ENCODE measurements around the gene CEBPB.
"Not testable (repeated sequence)": the region's sequence is repeated elsewhere in the genome, so short reads cannot be mapped to it uniquely, and the experiment has no call there.

CEBPB gene

DNA sequence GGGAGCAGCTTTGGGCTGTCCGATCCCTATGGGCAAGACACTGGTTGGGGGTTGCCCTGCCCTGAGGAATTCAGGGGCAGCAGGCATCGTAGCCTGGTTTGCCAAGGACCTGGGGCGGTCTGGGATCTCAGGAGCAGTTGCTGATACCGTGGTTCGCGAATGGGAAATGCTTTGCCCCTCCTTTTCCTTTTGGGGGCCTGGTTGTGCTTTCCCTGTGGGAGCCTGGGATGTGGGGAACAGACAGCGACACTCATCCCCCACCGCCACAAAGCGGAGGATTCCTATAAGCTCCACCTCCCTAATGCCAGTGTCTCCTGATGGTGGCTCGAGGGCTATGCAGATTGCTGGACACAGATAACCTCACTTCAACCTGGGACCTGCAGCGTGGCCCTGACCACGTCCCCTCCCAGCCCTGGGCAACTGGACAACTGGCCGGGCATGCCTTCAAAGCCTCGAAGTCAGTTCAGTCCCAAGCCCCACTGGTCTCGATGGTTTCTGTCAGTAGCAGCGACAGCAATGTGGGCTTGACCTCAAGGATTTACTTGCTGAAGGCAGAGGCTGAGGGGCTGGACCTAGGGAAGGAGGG lies 3.3 kb downstream of the CEBPB start:
- no peak for DNase-seq

DNA sequence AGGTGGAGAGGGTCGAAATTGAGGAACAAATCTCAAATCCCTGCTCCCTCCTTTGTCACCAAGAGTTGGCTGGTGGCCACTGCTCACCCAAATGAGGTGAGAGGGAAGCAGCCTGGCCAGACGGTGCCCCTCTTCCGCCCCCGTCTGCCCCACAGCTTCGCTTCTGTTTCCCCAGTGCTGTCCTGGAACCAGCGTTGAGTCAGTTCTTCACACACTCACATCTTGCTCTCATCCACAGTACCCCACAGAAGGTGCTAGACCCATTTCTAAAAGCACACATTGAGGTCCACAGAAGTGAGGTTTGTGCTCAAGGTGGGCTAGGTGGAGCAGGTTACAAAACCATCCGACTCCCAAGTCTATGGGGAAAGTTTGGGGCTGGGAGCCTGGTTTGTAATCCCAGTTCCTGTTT lies 3.8 kb downstream of the CEBPB start:
- DNase-seq, result no peak

DNA sequence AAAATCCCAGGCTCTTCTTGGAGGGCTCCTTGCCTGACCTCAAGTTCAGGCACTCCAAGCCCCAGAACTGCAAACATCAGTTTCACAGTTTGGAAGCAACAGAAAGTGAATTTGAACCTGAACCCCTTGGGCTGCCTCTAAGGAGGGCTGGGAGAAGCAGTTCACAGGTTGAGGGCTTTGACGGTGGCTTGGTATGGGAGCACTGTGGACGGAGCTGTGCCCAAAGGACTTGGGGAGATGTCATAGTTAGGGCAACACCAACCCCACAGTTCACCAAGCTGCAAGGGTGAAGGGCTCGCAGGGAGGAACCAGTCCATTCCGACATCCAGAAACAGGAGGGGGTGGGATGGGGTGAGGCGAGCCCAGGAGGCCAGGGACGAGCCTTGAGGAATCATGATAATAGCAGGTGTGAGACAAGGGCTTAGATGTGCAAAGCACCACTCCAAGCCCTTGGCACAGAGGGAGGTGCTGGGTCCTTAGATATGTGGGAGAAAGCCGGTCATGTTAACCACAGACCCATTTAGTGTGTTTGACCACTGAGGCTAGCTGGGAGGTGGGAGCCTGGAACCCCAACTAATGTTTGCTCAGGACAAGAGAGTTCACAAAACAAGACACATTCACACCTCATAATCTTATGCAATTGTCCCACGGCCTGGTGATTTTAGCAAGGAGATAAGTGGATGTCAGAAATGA lies 4.3 kb downstream of the CEBPB start:
- no peak for DNase-seq

DNA sequence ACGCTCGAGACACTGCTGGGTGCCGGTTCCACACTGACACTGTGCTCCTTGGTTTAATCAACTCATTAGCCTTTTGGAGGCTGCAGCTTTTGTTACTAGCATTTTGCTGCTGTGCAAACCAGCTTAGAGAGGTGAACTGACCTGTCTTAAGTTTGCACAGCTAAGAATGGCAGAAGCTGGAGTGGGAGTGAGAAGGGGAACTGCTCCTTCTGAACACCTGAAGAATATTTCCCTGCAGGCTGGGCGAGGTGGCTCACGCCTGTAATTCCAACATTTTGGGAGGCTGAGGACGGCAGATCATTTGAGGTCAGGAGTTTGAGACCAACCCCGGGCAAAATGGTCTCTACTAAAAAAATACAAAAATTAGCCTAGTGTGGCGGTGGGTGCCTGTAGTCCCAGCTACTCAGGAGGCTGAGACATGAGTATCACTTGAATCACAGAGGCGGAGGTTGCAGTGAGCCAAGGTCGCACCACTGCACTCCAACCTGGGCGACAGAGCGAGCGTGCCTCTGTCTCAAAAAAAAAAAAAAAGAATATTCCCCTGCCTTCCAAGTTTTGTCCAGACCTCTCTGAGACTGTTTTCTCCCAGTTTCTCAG lies 5.0 kb downstream of the CEBPB start:
- DNase-seq, result no peak

DNA sequence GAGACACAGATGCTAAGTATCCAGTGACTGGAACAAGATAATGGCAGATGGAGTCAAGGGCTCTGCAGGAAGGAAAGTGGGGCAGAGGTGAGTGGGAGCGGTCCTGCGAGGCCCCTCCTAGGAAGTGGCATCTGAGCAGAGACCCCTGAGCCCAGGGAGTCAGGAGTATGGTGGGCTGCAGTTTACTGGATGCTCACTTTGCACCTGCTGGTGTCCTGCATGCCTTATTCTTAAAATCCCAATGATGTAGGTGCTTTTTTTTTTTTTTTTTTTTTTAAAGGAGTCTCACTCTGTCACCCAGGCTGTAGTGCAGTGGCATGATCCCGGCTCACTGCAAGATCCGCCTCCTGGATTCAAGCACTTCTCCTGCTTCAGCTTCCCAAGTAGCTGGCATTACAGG lies 5.6 kb downstream of the CEBPB start:
- no peak for DNase-seq

DNA sequence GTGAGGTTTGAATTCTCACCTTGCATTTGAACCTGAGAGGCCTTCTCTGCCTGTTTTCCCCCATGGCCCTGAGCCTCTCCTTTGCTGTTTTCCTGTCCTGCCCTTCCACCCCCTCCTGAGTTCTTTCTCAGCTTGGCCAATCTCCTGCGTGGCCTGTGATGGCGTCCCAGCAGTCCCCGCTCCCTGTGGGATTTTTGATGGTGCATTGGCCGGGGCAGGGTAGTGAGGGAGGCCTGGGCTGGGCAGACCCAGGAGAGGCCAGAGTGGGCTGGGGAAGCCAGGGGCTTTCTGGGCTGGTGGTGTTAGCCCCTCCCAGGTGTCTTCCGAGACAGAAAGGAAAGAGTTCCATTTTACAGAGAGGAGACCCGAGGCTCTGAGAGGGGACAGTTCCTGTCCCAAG lies 6.3 kb downstream of the CEBPB start:
- DNase-seq, result no peak

DNA sequence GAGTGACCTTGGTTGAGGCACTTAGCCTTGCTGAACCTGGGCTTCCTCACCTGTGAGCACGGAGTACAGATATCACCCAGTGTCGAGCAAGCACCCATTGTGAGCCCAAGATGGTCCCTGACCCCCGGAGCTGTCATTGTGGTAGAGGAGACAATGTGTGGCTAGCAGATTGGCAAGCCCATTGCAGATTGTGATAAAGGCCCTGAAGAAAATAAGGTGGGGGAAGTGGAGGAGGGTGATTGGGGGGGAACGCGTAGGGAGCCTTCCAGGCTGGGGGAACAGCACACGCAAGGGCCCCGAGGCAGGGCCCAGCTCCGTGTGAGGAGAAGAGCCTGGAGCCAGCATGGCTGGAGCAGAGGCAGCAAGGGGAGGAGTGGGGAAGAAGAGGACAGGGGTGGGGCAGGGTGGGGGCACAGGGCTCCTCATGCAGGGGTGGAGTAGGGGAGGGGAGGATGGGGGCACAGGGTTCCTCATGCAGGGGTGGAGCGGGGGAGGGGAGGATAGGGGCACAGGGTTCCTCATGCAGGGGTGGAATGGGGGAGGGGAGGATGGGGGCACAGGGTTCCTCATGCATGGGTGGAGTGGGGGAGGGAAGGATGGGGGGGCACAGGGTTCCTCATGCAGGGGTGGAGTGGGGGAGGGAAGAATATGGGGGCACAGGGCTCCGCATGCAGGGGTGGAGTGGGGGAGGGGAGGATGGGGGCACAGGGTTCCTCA lies 7.0 kb downstream of the CEBPB start:
- no peak for DNase-seq

DNA sequence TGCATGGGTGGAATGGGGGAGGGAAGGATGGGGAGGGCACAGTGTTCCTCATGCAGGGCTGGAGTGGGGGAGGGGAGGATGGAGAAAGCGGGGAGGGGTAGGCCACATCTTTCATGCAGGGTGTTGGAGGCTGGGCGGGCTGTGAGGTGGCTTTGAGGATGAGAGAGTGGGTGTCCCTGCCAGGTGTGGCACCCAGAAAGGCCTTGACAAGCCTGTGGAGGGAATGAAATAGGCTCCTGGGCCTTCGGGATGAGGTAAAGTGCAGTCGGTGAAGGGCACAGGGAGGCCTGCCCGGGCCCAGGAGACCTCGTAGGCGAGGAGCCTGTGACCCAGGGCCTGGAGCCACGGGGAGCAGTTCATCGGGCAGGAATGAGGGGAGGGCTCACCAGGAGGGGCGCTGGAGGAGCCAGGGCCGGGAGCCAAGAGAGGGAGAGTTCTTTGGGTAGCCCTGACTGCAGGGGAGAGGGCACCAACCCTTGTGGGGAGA lies 7.6 kb downstream of the CEBPB start:
- no peak for DNase-seq

DNA sequence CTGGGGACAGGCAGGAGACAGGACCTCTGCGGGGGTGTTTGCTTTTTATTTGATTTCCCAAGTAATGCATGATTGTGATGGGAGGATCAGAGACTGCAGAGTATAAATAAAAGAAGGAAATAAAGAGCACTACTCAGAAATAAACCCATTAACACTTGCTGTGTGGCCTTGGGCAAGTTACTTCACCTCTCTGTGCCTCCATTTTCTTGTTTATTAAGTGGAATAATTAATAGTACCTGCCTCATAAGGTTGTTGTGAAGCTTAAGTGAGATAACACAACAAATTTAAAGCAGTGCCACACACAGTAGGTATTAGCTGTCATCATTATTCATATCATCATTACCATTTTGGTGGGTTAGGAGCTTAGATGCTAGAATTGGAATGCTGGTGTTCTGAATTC lies 8.1 kb downstream of the CEBPB start:
- no peak for DNase-seq

DNA sequence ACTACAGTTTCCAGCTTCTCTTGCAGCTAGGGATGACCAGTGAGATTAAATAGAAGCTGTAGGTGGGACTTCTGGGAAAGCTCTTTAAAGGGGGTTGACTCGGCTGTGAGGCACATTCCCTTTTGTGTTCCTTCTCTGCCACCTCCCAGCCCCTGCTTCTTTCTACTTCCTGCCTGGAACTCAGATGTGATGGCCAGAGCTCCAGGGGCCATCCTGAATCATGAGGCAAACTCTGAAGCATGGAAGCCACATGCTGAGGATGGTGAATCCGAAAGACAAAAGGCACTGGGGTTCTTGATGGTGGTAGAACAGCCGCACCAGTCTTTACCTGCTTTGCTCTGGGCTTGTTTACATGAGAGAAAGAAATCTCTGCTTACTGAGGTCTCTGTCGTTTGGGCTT lies 9.1 kb downstream of the CEBPB start:
- DNase-seq, result no peak

DNA sequence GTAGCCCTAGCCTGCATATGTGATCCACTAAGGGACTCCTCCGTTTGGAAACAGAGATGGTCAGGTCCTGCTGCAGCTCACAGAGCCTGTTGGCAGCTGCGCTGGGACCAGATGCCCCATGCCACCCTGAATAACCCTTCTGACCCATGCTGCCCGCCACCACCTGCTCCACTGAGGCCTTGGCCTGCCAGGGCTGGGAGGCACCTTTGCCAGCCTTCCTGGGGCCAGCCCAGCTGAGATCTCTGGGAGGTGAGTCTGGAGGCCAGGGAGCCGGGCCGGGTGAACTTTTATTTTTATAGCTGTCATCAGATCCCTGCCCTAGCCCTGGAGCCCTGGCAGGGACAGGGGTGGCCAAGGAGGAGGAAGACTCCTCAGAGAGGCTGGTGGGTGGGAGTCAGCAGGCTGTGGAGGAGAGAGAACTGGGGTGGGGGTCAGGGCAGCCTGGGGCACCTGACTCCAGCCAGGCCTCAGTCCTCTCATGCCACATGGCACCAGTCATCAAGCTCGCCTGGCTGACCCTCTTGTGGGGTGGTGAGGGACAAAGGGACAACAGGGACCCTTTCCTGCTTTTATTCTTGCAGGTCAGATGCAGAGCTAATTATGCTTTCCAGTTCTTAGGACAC lies 10.0 kb downstream of the CEBPB start:
- no peak for DNase-seq

DNA sequence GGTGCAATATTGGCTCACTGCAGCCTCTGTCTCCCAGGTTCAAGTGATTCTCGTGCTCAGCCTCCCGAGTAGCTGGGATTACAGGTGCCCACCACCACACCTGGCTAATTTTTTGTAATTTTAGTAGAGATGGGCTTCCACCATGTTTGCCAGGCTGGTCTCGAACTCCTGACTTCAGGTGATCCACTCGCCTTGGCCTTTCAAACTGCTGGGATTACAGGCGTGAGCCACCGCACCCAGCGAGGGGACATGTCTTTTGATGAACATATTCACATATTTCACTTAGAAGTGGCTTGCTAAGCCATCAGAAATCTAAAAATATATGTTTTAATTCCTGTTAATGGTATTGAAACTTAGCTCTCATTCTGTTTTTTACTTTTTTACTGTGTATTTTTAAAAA lies 11.1 kb downstream of the CEBPB start:
- DNase-seq, result not testable (repeated sequence)

DNA sequence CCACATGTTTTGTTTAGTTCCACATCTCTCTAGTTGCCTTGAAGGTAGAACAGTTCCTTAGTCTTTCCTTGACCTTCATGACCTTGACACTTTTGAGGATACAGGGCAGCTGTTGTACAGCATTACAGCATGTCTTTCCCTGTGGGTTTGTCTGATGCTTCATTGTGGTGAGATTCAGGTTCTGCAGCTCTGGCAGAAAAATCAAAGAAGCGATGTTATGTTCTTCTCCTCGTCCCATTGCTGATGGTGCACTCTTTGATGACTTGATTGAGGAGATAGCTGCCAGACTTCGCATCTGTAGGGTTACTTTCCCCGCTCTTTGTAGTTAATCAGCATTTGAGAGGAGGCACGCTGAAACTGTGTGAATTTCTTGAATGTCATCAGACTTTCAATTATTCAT lies 12.0 kb downstream of the CEBPB start:
- no peak for DNase-seq

DNA sequence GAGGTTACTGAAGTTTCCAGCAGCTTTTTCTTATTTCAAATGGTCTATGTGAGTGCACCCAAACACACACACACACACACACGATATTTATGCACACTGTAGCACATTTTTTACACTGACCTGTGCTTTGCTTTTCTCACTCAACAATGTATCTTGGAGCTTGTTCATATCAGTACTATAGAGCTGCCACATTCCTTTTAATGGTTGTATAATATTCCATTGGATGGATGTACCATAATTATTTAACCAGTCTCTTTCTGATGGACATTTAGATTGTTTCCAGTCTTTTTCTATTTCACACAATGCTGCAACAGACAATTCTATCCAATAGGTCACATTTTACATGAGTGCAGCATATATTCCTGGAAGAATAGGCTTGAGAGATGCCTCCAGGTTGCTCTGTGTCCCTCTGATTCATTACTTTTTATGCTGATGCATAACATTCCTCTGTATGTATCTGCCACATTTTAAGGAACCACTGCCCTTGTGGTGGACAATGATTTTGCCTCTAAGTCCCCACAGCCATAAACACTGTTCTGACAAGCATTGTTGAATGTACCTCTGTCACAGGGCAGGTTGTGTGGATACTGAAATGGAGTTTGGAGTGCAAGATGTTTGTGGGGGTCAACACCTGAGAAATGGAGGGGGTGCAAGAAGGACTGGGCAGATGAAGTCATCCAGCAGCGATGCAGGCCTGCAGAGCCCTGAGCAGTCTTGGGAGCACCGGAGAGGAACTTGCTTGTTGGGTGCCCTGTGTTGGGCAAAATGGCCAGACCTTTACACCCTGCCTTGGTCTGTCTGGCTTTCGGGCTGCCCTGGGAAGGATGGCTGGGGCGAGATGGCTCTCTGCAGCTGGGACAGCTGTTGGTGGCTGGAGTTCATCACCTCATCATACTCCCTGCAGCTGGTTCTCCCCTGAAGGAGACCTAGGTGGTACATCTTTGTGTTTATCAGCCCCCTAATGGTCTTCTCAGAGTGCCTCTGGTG lies 13.6 kb downstream of the CEBPB start:
- DNase-seq, result no peak

DNA sequence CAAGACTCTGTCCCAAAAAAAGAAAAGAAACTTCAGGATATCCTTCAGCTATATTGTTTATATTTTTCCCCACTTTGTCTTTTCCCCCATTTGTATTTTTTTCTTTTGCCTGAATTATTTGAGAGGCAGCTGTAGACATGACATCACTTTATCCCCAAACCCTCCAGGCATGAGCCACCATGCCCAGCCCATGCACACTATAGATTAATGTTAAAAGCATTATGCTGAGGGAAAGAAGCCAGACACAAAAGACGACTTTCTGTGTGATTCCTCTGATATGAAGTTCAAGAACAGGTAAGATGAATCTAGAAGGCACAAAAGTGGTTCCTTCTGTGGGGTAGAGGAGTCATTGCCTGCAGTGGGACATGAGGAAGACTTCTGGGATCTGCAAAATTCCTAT lies 16.4 kb downstream of the CEBPB start:
- DNase-seq, result no peak

DNA sequence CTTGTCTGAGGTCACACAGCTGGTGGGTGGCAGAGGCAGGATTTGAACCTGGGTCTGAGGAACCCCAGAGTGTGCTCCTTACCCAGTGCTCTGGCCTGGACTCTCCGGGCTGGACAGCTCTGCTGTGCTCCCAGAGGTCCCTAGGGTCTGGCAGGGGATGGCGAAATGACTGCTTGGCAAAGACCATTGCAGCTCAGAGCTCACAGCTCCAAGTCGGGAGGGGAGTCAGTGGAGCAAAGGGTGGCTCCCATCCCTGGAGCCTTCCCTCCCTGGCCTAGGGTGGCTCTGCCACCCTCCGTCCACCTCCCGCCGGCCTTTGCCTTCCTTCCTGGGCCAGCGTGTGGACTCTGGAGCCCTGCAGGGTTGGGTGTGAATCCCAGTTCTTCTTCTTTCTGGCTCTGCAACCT lies 17.5 kb downstream of the CEBPB start:
- DNase-seq, result no peak

DNA sequence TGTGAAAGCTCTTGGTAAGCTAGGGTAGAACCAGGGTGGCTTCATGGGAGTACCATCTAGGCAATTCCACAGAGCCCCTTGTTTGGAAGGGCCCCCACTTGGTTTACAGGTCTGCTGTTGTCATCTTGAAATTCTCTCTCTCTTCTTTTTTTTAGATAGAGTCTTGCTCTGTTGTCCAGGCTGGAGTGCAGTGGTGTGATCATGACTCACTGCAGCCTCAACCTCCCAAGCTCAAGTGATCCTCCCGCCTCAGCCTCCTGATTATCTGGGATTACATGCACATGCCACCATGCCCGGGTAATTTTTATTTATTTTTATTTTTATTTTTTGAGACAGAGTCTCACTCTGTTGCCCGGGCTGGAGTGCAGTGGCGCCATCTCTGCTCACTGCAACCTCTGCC lies 18.2 kb downstream of the CEBPB start:
- not testable (repeated sequence) for DNase-seq

DNA sequence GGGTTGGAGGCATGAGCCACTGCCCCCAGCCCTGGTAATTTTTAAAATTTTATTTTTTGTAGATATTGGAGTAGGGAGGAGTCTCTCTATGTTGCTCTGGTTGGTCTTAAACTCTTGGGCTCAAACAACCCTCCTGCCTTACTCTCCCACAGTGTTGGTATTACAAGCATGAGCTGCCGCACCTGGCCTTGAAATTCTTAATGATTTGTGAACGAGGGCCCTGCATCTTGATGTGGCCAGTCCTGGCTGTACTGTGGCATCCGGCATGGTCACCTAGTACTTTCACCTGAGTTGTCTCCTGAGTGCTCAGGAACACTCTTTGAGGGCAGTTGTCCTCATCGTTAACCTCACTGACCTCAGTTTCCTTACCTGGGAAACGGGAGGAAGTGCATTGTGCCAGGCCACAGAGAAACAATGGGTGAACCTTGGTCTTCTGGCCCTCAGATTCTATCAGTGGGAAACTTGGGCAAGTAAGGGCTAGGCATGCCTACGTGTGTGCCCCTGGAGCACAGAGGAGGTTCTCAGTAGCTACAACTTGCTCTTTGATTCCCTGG lies 19.5 kb downstream of the CEBPB start:
- no peak for DNase-seq

DNA sequence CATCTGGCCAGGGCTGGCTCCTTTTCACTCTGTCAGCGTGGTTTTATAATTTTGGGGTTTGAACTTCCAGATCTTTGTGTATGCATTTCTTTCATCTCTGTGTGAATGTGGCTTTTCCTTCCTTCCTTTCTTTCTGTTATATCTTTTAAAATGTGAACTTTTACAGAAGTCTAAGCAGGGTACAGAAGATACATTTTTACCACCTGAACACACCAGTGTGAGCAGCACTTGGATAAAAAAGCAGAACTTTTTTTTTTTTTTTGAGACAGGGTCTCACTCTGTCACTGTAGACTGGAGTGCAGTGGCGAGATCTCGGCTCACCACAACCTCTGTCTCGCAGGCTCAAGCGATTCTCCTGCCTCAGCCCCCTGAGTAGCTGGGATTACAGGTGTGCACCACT lies 20.5 kb downstream of the CEBPB start:
- no peak for DNase-seq

DNA sequence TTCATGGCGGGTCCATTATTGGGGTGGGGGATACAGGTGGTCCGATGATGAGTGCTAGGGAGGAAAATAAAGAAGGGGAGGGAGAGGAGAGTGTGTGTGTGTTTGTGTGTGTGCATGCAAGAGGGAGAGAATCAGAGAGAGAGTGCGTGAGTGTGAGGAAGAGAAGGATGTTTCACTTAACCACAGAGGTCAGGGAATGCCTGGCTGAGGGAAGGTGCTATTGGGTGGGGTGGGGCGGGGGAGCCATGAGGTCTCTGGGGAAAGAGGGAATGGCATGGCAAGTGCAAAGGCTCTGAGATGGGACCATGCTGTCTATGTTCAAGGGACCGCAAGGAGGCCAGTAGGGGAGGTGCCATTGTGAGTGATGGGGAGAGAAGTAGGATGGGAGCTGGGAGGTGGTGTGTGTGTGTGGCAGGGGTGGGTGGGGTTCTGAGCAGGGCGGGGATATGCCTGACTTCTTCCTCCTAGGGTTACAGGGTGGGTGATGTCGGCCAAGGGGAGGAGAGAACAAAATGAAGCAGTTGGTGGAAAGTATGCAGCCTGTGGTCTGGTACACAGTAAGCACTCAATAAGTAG lies 23.0 kb downstream of the CEBPB start:
- DNase-seq, result no peak

DNA sequence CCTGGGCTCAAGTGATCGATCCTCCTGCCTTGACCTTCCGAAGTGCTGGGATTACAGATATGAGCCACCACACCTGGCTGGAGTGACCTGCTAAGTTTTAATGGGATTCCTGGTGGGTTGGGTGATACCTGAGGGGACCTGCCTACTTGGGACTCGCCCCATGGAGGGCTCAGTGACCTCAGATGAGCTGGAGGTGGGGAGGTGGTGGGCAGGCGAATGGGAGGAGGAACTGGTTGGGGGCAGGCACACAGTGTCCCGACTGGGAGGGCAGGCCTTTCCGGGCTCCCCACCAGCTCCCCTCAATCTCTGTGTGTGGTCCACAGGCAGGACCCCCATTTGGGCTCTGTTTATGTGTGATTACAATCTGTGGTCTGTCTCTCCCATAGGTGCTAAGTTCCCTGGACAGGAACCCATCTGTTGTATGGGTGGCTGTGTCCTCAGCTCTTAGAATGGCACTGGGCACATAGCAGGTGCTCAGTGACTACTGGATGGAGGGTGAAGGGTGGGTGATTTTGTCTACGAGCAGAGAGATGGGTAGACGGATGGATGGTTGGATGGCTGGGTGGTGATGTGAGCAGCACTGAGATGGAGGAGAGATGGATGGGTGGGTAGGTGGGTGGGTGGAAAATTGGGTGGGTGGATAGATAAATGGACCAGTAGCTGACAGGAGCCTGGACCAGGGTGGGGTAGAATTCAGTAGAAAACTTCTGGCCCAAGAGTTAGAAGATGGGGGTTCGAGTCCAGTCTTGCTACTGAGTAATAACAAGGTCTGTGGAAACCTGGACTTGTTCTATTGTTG lies 23.8 kb downstream of the CEBPB start:
- DNase-seq, result no peak
